A673 (cell line): ENCODE data around the gene APOC1. TPM values are rescaled to one million over a fixed set of nuclear protein-coding genes. Genes with fewer than 3 reads are reported as not detected.

Source experiments
- BruUV-seq: library from RNA; stranded (reverse); fragments of 400-500 nt; replicated peaks from 2 replicates; lab custom pipeline; 2021; lab: Mats Ljungman, UMichigan
- CTCF ChIA-PET: fragments of 300-600 bp; sonication (Branson Sonifier 250); formaldehyde crosslinking; loops from one replicate; lab custom pipeline; 2022; ENCODE audit warnings: antibody characterized with exemption; lab: Charles Lee
- POLR2A ChIA-PET: fragments of 300-600 bp; sonication (Branson Sonifier 250); formaldehyde crosslinking; loops from one replicate; lab custom pipeline; 2022; ENCODE audit warnings: antibody characterized with exemption; ENCODE audit not compliant: low non-redundant PET; lab: Charles Lee
- DNase-seq: peaks from one replicate; pipeline ENCODE4 v3.0.0-alpha.2; 2015; ENCODE audit warnings: low spot score
- H3K27ac ChIP-seq: fragments of 200-600 bp; sonication (generic); 2 replicates; pipeline ENCODE4 v1.5.1; 2016; ENCODE audit warnings: mixed run types, low read depth, mild to moderate bottlenecking, mixed read lengths, antibody characterized with exemption, low read length; ENCODE audit not compliant: poor library complexity, severe bottlenecking
- H3K27me3 ChIP-seq: fragments of 200-600 bp; sonication (generic); replicated peaks from 2 replicates; pipeline ENCODE4 v1.6.1; 2017; ENCODE audit warnings: mixed run types, low read depth, mild to moderate bottlenecking, mixed read lengths, antibody characterized with exemption, low read length; ENCODE audit not compliant: insufficient read depth, poor library complexity
- H3K36me3 ChIP-seq: fragments of 200-600 bp; sonication (generic); 2 replicates; pipeline ENCODE4 v1.6.1; 2016; ENCODE audit warnings: mixed run types, mild to moderate bottlenecking, mixed read lengths, antibody characterized with exemption, low read length; ENCODE audit not compliant: insufficient read depth, poor library complexity, severe bottlenecking
- H3K4me1 ChIP-seq: fragments of 200-600 bp; sonication (generic); 2 replicates; pipeline ENCODE4 v1.6.1; 2017; ENCODE audit warnings: mixed run types, mild to moderate bottlenecking, mixed read lengths, antibody characterized with exemption, low read length; ENCODE audit not compliant: insufficient read depth, poor library complexity, severe bottlenecking
- H3K4me3 ChIP-seq: fragments of 200-600 bp; sonication (generic); 2 replicates; pipeline ENCODE4 v1.5.1; 2016; ENCODE audit warnings: low read depth, mixed run types, mild to moderate bottlenecking, mixed read lengths, low read length; ENCODE audit not compliant: poor library complexity, severe bottlenecking
- H3K9me3 ChIP-seq: fragments of 200-600 bp; sonication (generic); 2 replicates; pipeline ENCODE4 v1.6.1; 2016; ENCODE audit warnings: mixed run types, low read depth, mild to moderate bottlenecking, mixed read lengths, antibody characterized with exemption, low read length; ENCODE audit not compliant: poor library complexity, severe bottlenecking
- EZH2 ChIP-seq: fragments of 200-600 bp; sonication (generic); IDR thresholded peaks from 2 replicates; pipeline ENCODE4 v1.6.1; 2017; ENCODE audit warnings: borderline replicate concordance, low read depth, mild to moderate bottlenecking, mixed read lengths, antibody characterized with exemption, low read length; ENCODE audit not compliant: poor library complexity, severe bottlenecking
- intact Hi-C: fragments of 100-400 bp; cut with micrococcal nuclease; formaldehyde crosslinking; loops from one replicate; pipeline ENCODE4 v1.10.0; 2022; ENCODE audit not compliant: unreplicated experiment
- total RNA-seq: library from RNA; stranded (reverse); gene quantifications from 2 replicates; pipeline ENCODE4 v1.2.3, GENCODE V29; 2021
- TF ChIP-seq, protein P1 (sequence below): fragments of 300-800, 200-600 bp; sonication (generic); conservative IDR thresholded peaks from 2 replicates; pipeline ENCODE4 v1.5.1; 2017; ENCODE audit warnings: low read depth, mild to moderate bottlenecking, antibody characterized with exemption, low read length, moderate library complexity, mixed read lengths

The APOC1 gene
- total RNA-seq, 1 experiment from 2014 or later: 5.5 TPM

DNA sequence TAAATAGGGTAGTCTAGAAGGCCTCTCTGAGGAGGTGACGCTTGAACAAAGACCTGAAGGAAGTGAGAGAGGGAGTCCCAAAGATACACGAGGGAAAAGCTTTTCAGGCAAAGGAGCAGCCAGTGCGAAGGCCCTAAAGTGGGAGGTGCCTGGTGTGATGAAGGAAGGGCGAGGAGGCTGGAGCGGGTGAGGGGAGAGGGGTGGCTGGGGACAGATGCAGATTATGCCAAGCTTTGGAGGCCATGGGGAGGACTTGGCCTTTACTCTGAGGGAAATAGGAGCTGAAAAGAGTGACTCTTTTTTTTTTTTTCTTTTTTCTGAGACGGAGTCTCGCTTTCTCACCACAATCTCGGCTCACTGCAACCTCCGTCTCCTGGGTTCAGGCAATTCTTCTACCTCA lies 43.7 kb downstream of the APOC1 start:
- intact Hi-C loops: loop anchor here (10.0 kb wide), 1 partner anchor 273 kb away; no protein-coding TSS in a partner anchor
- Histone ChIP-seq H3K4me3 (no peak overlapping the region), H3K4me1 (peaks cover 15% of the 10 kb centered on the region), H3K27me3 (no peaks in the 10 kb centered on the region), H3K27ac (no peak overlapping the region), H3K36me3 (peaks cover 6% of the 10 kb centered on the region), H3K9me3 (no peaks in the 10 kb centered on the region)
- POLR2A ChIA-PET: no interaction called here
- CTCF ChIA-PET: no interaction called here
- no TSS peak for BruUV-seq
- DNase-seq: no peak
- no peak for TF ChIP-seq EZH2
- TF ChIP-seq, protein P1, sequence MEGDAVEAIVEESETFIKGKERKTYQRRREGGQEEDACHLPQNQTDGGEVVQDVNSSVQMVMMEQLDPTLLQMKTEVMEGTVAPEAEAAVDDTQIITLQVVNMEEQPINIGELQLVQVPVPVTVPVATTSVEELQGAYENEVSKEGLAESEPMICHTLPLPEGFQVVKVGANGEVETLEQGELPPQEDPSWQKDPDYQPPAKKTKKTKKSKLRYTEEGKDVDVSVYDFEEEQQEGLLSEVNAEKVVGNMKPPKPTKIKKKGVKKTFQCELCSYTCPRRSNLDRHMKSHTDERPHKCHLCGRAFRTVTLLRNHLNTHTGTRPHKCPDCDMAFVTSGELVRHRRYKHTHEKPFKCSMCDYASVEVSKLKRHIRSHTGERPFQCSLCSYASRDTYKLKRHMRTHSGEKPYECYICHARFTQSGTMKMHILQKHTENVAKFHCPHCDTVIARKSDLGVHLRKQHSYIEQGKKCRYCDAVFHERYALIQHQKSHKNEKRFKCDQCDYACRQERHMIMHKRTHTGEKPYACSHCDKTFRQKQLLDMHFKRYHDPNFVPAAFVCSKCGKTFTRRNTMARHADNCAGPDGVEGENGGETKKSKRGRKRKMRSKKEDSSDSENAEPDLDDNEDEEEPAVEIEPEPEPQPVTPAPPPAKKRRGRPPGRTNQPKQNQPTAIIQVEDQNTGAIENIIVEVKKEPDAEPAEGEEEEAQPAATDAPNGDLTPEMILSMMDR: no peak

DNA sequence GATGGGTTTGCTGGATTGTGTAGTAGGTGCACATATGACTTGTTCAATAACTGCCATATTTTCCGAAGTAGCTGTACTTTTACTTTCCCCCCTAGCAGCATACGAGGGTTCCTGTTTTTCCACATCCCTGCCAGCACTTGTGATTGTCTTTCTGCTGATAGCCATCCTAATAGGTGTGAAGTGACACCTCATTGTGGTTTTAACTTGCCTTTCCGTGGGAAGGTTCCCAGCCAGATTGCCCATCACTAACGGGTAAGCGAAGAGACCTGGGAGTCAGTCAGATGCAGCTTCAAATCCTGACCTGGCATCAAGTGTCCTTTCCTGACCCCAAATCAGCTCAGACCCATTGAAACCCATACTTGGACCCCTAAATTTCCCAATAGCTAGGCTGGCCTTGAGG lies 45.3 kb downstream of the APOC1 start:
- POLR2A ChIA-PET: no interaction called here
- TF ChIP-seq, protein P1: no peak
- TF ChIP-seq EZH2: no peak
- BruUV-seq: no TSS peak
- Histone ChIP-seq H3K4me1 (peaks cover 9% of the 10 kb centered on the region), H3K9me3 (no peaks in the 10 kb centered on the region), H3K27ac (no peak overlapping the region), H3K27me3 (no peaks in the 10 kb centered on the region), H3K36me3 (peaks cover 6% of the 10 kb centered on the region), H3K4me3 (no peak overlapping the region)
- intact Hi-C loops: loop anchor here (10.0 kb wide), 1 partner anchor 275 kb away; no protein-coding TSS in a partner anchor
- no peak for DNase-seq
- CTCF ChIA-PET: no interaction called here

DNA sequence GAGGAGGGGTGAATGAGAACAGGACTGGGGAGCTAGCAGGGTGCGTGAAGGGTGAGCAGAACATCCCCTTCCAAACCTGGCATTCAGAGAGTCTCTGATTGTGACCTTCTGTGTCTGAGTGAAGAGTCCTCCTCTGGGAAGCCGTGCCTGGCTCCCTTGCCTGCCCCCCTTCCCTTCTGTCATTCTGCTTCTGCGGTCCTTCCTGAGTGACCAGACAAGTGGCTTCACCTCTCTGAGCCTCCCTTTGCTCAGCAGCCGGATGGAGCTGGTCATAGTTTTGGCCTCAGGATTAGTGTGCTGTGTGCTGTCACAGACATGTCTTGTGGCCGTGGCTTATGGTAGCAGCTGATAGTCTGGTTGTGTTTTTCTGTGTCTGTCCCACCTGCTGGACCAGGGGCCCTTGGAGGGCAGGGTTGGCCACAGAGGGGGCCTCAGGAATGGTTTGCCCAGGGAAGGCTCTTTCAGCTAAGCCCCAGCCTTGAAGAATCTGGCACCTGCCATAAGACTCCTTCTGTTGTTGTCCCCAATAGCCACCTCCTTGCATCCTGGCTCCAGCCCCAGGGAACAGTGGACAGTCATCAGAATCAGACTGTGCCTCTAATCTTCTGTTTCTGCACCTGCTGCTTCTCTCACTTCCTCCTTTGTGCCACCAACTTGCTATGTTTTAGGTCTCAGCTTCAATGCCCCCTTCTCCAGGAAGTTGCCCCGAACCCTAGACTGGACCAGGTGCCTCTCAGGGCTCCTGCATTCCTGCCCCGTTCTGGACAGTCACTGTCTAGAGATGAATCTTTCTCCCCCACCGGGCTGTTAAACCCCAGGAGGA lies 46.7 kb downstream of the APOC1 start:
- H3K36me3 ChIP-seq: peaks cover 6% of the 10 kb centered on the region
- no TSS peak for BruUV-seq
- H3K4me1 ChIP-seq: peaks cover 5% of the 10 kb centered on the region
- CTCF ChIA-PET: interaction anchor here (0.6 kb wide), 1 partner anchor 372 kb away, joined by 10 read pairs; no protein-coding TSS in a partner anchor
- H3K4me3 ChIP-seq: no peak overlapping the region
- no peaks in the 10 kb centered on the region for H3K27me3 ChIP-seq
- POLR2A ChIA-PET: no interaction called here
- no peaks in the 10 kb centered on the region for H3K9me3 ChIP-seq
- no peak overlapping the region for H3K27ac ChIP-seq
- TF ChIP-seq, protein P1: no peak
- no peak for TF ChIP-seq EZH2
- DNase-seq: no peak
- intact Hi-C loops: no loop called here
